WI38 (cell line): Measurements from ENCODE around the gene PTDSS2.

Source experiments
- H3K4me3 ChIP-seq: 2 replicates; pipeline ENCODE4 v1.5.1; 2011; ENCODE audit warnings: low read depth, mild to moderate bottlenecking, control low read depth, low read length
- TF ChIP-seq, protein P1 (sequence below): IDR thresholded peaks from 2 replicates; pipeline ENCODE4 v1.5.1; 2012; ENCODE audit warnings: low read depth, mild to moderate bottlenecking, control low read depth, low read length

The PTDSS2 gene

GRCh38 chr11:439315-440064 lies 10.6 kb upstream of the PTDSS2 start:
- no peak overlapping the region for H3K4me3 ChIP-seq
- TF ChIP-seq, protein P1, sequence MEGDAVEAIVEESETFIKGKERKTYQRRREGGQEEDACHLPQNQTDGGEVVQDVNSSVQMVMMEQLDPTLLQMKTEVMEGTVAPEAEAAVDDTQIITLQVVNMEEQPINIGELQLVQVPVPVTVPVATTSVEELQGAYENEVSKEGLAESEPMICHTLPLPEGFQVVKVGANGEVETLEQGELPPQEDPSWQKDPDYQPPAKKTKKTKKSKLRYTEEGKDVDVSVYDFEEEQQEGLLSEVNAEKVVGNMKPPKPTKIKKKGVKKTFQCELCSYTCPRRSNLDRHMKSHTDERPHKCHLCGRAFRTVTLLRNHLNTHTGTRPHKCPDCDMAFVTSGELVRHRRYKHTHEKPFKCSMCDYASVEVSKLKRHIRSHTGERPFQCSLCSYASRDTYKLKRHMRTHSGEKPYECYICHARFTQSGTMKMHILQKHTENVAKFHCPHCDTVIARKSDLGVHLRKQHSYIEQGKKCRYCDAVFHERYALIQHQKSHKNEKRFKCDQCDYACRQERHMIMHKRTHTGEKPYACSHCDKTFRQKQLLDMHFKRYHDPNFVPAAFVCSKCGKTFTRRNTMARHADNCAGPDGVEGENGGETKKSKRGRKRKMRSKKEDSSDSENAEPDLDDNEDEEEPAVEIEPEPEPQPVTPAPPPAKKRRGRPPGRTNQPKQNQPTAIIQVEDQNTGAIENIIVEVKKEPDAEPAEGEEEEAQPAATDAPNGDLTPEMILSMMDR: no peak

GRCh38 chr11:440065-441042 lies 9.7 kb upstream of the PTDSS2 start:
- H3K4me3 ChIP-seq: no peak overlapping the region
- TF ChIP-seq, protein P1: no peak

DNA sequence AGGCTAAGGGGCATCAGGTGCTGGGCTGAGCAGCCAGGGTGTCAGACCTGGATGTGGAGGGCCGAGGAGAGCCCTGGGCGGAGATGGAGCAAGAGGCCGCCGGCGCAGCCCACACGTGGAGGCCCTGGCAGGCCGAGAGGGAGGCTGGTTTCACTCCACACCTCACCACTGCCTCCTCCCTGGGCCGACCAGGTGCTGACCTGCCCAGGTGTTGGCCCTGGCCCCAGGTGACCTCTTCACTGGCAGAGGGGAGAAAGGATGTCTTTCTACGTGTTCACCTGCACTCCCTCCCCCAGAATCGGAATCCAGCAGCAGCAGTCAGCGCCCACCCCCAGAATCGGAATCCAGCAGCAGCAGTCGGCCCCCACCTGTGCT lies 9.0 kb upstream of the PTDSS2 start:
- TF ChIP-seq, protein P1: no peak
- no peak overlapping the region for H3K4me3 ChIP-seq

- TF ChIP-seq, protein P1: no peak
Observed at GRCh38 chr11:441418-442274, 8.4 kb upstream of the PTDSS2 start, which contains the start of gene ANO9. TSS of gene ANO9 (minus strand) at chr11:442011. CDS start at chr11:441926, 85 bp downstream.

DNA sequence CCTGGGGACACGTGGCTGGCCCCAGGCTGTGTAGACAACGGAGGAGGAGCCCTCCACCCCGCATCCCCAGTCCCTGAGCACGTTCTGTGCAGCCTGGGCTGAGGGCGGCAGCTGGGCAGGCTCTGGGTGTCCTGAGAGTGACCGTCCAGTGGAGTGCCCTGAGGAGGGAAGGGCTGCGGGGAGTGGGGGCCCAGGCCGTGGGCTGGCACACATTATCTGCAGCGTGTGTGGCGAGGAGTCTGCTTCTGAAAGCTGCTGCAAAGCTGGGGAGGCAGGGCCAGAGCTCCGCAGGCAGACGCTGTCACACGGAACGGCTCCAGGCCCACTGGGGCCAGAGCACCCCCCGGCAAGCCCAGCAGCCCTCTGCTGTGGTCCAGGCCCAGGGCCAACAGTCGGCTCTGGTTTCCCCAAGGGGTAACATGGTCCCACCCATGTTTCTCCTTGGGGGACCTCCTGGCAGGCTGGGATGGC lies 7.4 kb upstream of the PTDSS2 start:
- TF ChIP-seq, protein P1: no peak
- no peak overlapping the region for H3K4me3 ChIP-seq

More at GRCh38 chr11:441418-442274, 8.4 kb upstream of the PTDSS2 start, which contains the start of gene ANO9:
- H3K4me3 ChIP-seq: no peak within 1 kb of the TSS

GRCh38 chr11:443542-444199 lies 6.4 kb upstream of the PTDSS2 start:
- TF ChIP-seq, protein P1: no peak
- H3K4me3 ChIP-seq: no peak overlapping the region
